HG02870 (cell line): Measurements from ENCODE around the gene GATA5.
"Not testable (repeated sequence)": the region's sequence is repeated elsewhere in the genome, so short reads cannot be mapped to it uniquely, and the experiment has no call there.

Experiments
- ATAC-seq: cut with Tn5 transposase; IDR thresholded peaks from one replicate; pipeline ENCODE4 v1.9.1; 2021; ENCODE audit warnings: mild to moderate bottlenecking, moderate library complexity; ENCODE audit not compliant: unreplicated experiment

Gene GATA5

DNA sequence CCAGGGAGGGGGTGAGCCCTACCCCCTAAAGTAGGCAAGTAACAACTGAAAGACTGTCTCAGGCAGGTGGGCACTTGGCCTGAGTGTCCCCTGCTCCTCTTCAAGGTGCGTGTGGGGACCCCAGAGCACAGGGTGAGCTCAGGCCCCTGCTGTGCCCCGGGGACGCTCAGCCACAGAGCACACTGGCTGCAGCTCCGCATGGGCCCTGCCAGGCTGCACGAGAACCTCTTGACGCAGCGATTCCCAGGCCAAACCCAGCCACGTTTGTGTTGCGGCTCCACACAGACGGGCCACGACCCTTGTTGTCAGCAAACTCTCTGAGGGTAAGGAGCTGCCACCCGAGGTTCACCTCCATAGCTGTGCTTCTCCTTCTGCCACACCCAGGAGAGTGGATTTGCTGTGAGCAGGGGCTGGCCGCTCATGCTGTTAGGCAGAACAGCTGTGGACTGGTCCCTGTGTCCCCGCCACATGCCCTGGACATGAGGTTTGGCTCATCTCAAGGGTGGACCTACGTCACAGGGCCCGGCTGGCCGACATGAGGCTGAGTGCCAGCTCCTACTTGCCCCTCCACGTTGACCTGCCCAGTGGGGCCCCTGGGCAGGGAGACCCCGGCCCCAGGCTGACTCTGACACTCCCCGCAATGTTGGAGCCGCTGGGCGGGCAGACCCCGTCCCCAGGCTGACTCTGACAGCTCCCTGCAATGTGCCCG lies 29.7 kb upstream of the GATA5 start:
- ATAC-seq = no peak

DNA sequence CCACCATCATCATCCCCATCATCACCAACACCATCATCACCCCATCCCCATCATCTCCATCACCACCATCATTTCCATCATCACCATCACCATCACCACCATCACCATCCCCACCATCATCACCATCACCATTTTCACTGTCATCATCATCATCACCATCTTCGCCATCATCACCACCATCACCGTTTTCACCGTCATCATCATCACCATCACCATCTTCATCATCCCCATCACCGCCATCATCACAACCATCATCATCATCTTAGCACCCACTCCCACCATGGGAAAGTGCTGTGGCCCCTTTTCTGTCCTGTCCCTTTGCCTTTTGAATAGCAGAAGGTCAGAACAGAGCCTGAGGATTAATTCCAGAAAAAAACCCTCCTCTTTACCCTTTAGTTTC lies 28.5 kb upstream of the GATA5 start:
- no peak for ATAC-seq

DNA sequence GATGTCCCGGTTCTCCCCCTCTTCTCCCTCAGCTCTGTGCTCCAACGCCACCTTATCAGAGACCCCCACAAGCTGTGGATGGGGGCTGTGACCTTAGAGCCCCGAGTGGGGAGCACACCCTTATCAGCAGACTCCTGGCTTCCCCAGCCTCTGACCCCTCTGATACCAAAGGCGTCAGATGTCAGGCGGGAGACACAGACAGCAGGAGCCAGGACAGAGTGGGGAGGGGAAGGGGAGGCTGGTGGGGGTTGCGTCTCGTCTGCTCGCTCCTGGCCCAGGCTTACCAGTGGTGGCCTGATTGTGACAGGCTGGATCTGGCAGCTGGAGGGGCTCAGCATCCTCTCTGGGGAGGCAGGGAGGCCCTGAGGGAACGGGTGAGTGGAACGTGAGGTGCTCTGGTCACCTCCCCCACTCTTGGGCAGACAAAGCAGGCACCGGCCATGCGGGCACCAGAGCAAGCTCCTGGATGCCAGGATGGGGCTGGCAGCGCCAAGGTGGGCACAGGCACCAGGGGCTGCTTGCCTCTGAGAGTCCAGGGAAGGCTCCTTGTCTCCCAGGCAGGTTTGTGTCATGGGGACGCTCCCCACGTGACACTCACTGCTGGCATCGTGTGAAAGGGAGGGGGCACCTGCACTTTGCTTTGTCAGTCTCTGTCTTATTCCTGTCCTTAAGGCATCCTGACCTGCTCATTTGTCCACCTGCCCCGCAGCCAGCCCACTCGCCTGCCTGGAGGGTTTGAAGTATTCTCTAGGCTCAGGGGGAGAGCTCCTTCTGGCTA lies 27.8 kb upstream of the GATA5 start:
- ATAC-seq = no peak

DNA sequence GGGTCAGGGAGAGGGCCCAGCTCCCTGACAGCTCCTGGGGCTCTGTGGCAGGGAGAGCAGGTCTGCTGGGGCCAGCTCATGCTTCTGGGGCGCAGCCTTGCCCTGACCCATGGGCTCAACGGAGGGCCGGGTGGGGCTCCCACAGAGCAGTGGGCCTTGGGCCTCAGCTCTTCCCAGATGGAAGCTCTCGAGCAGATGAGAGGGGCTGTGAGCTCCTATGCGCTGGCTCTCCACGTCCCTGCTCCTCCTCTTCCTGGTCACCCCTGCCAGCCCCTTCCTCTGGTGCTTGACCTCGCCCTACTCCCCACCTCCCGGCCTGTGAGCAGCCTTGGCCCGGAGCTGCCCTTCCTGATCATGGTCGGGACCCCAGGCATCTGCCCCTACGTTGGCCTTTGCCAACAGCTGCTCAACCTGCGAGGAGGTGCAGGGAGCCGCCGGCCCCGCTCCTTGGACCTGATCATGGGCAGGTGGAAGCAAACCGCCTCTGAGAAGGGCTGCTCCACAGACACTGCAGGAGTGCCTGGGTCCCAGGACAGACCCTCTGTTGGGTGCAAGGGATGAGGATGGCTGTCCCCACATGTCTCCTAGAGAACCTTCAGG lies 26.8 kb upstream of the GATA5 start:
- ATAC-seq = no peak

DNA sequence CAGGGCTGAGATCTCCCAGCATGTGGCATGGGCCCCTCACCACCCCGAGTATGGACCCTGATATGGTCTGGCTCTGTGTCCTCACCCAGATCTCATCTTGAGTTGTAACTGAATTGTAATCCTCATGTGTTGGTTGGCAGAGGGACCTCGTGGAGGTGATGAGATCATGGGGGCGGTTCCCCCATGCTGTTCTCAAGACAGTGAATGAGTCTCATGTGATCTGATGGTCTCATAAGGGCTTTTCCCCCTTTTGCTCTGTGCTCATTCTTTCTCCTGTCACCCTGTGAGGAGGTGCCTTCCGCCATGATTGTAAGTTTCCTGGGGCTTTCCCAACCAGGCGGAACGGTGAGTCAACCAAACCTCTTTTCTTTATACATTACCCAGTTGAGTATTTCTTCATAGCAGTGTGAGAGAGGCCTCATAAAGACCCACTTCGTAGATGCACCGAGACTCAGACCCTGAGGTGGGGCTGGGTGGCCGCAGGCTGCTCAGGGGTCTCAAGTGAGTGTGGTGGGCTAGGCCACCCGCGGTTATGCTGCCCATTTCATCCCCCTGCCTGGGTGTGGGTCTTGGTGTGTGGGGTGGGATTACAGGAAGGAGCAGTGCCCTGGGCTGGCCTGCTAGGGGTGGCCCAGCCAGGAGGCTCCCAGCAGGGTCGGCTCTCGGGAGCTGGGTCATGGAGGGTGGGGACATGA lies 26.2 kb upstream of the GATA5 start:
- ATAC-seq = peak; percentile 66

DNA sequence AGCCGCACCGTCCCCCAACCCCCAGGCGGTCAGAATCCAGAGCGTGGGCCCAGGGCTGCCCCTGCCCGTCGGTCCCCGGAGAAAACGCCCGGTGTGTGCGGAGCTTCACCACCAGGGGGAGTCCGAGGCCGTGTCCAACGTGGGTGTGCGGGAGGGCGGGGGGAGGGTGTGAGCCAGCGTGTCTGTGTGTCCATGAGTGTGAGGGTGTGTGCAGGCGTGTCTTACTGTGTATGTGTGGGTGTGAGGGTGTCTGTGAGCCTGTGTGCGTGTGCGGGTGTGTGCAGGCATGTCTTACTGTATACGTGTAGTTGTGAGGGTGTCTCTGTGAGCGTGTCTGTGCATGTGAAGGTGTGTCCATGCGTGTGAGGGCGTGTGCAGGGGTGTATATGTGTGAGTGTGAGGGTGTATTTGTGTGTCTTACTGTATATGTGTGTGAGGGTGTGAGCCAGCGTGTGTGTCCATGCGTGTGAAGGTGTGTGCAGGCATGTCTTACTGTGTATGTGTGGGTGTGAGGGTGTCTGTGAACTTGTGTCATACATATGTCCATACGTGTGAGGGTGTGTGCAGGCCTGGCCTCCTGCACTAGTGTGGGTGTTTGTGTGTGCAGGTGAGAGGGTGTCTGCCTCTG lies 24.6 kb upstream of the GATA5 start:
- no peak for ATAC-seq

DNA sequence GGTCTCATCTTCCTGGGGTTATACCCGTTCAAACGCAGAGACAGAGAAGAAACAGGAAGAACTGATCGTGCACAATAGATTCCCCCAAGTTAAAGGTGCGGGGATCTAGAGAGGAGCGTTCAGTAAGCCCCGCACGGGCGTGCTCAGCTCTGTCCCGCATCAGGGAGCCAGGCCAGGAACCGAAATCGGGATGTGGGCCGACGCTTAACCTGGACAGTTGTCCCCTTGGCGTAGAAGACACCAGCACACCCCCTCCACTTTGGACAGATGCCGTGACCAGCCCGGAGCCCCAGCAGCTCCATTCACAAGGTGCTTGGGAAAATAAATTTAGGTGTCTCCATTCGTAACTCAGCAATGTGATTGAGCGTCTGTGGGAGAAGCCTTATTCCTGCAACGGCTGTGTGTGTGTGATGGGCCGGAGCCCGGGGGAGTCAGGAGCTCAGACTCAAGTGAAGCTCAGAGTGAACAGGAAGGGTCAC lies 24.0 kb upstream of the GATA5 start:
- no peak for ATAC-seq

DNA sequence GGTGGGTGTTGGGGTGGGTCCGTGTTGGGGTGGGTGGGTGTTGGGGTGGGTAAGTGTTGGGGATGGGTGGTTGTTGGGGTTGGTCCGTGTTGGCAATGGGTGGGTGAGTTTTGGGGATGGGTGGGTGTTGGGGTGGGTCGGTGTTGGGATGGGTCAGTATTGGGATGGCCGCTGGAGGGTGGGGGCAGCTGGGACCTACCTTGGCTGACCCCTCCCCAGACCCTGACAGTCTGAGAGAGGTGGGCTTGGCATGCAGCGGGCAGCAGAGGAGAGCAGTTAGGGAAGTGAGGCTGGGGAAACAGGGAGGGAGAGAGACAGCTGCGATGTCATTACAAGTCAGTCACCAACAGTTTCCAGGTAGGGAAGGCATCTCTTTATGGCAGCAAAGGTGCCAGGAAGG lies 23.1 kb upstream of the GATA5 start:
- no peak for ATAC-seq

DNA sequence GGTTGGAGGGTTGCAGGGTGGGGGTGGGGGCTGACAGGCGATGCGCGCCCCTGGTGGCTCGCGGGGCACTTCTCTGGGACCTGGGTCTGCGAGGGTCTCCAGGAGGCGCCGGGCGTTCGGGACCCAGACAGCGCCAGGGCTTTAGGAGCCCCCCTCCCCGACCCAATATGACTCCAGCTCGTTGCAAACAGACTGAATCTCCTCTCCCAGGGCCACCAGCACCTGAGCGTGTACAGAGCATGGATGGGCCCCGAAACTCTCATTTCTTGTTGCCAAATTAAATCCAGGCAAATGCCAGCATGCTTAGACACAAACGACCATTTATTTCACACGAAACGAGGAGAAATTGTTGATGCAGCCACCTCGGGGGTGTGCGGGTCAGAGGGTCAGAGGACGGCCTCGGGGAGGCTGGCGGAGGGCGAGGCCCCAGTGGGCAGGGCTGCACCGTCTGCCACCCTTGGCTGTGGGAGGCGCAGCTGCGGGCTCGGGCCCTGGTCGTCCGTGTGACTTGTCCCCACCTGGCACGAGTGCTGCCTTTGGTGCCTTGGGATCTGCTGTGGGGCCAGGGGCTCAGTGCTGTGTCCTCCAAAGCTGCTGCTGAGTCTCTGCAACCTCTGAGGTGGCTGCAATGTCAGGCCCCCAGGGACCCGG lies 20.9 kb upstream of the GATA5 start:
- no peak for ATAC-seq

DNA sequence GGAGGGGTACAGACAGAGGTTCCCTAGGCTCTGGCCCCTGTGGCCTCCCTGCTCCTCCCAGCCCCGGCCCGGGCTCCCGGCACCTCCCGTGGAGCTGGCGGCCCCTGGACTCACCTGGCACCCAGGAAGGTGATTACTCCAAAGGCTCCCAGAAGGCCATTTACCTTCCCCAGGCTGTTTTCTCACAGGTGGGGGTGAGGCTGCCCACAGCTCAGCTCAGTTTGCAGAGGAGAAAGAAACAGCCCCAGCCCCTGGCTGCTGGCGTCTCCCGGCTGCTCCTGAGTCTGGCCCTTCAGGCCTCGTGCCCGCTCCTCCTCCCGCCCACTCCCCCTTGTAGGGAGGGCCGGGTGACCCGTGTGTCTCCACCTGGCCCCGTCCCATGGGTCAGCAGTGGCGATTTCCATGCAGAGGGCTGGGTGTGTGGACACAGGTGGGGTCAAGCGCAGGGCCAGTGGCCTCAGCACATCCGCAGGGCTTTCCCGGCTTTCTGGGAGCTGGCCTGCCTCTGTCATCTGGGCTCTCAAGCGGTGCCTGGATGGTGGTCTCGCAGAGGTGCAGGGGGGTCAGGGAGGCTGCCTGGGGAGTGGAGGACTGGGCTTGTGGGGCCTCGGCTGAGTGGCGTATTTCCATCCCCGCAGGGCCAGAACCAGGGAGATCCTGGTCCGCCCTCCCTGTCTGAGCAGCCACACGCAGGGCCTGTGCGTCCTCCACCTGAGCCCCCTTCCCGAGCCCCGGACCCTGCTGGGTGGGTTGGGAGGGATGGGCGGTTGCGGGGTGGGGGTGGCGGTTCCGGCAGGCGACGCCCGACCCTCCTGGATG lies 20.2 kb upstream of the GATA5 start:
- no peak for ATAC-seq

DNA sequence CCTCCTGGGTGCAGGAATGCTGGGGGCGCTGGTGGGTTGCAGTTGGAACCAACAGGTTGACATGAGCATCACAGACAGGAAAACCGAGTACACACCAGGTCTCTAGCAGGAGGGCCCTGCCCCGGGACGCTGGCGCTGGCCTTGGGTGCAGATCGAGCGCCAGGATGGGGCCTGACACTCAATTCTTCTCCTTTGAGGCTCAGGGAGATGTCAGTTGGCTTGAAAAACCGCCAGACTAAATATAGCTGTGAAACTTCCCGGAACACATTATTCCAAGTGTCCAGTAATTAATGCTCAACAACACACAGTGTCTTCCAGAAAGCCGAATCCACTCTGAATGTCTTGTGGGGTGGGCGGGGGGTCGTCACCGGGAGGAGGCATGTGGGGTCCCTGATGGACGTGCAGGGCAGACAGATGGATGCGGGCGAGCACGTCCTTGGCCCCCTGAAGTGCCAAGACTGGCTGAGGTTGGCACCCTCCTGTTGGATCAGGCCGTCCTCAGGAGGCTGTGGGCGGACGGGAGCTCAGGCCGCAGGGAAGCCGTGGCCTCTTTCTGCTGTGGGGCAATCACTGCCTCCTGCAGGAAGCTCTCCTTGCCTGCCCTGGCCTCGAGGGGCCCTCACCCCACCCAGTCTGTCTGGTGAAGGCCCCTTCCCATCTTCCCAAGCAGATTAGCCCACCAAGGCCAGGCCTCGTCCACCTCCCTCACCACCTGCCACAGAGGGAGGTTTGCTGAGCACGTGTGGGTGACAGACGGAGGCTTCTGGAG lies 19.4 kb upstream of the GATA5 start:
- ATAC-seq = no peak

DNA sequence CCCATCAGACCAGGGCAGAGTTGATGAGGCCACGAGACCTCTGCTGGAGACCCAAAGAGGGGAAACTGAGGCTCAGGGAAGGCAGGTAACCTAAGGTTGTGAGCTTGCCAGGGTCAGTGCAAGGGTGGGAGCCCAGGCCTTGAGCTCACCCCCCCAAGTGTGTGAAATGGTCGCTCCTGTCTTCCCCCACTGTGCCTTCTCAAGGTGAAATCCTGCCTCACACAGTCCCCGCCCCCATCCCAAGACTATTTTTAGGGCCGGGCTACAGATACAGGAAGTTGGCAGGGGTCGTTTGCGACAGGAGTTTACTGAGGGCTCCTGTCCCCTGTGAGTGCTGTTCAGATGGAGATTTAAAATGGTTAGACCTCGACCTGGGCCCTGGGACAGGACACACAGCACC lies 18.7 kb upstream of the GATA5 start:
- ATAC-seq = no peak

DNA sequence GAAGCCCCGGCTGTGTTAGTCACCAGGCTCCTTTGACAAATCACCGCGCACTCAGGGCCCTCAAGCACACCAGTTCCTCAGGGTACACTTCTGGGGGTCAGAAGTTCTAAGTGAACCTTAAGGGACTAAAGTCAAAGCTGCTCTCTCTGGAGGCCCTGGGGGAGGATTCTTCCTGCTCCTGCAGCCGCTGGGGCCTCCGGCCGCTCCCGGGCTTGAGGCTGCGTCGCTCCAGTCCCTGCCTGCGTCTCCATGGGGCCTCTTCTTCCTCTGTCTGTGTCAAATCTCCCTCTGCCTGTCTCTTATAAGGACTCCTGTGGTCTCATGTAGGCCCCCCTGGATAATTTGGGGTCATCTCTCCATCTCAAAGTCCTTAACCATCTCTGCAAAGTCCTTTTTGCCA lies 18.1 kb upstream of the GATA5 start:
- ATAC-seq = no peak

DNA sequence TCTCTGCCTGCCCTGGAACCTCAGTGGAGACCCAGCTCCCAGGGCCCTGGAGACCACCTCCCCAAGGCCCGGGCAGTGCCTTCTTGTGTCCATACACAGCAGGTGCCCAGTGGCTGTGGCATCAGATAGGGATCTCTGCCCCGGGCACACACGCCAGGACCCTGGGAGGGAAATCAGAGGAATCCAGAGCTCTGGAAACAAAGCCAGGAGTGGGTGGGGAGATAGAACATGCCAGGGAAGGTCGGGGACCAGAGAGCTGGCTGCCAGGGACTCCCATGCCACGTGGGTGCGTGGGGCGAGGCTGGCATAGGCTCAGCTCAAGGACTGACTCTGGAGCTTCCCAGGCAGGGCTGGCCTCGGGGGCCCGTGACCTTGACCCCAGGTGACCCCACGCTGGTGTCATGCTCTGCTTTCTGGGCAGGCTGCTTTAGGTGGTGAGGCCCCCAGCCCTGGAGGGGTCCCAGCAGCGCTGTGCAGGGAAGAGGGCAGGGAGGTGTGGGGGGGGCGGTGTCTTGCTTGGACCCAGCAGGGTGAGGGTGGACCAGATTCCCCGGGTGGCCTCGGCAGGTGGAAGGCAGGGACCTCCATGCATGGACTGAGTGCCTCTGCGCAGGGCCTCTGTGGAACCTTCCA lies 17.6 kb upstream of the GATA5 start:
- no peak for ATAC-seq

DNA sequence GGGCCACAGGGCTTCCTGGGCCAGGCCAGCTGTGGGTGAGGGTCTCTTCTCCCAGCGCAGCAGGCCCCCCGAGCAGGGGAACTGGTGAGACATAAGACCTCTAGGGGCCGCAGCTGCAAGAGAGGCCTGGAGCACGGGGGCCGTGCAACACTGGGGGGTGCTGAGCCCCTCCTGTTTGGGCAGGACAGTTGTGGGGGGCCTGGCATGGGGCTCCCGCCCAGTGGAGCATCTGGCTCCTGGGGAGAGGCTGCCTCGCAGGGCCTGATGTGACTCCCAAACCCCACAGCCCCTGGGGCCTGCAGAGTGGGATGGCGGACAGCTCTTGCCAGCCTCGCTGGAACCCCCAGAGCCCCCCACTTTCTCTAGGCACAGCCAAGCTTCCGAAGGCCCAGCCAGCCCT lies 16.9 kb upstream of the GATA5 start:
- no peak for ATAC-seq

DNA sequence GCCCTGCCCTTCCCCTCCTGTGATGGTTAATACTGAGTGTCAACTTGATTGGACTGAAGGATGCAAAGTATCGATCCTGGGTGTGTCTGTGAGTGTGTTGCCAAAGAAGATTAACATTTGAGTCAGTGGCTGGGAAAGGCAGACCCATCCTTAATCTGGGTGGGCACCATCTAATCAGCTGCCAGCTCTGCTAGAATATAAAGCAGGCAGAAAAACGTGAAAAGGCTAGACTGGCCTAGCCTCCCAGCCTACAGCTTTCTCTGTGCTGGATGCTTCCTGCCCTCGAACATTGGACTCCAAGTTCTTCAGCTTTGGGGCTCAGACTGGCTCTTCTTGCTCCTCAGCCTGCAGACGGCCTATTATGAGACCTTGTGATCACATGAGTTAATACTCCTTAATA lies 15.0 kb upstream of the GATA5 start:
- ATAC-seq = not testable (repeated sequence)

DNA sequence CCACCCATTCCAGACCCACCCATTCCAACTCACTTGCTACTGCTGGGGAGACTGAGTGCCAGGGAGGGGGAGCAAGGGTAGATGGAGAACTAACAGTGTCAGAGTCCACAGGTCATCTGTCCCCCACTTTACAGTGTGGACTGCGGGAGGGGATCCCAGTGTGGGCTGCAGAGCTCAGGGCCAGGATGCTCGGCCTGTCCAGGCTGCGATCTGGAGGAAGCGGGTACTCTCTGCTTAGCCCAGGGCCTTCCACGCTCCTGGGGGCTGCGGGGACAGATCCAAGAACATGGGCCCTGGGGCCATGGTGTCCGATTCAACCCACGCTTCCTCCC lies 14.1 kb upstream of the GATA5 start:
- no peak for ATAC-seq

DNA sequence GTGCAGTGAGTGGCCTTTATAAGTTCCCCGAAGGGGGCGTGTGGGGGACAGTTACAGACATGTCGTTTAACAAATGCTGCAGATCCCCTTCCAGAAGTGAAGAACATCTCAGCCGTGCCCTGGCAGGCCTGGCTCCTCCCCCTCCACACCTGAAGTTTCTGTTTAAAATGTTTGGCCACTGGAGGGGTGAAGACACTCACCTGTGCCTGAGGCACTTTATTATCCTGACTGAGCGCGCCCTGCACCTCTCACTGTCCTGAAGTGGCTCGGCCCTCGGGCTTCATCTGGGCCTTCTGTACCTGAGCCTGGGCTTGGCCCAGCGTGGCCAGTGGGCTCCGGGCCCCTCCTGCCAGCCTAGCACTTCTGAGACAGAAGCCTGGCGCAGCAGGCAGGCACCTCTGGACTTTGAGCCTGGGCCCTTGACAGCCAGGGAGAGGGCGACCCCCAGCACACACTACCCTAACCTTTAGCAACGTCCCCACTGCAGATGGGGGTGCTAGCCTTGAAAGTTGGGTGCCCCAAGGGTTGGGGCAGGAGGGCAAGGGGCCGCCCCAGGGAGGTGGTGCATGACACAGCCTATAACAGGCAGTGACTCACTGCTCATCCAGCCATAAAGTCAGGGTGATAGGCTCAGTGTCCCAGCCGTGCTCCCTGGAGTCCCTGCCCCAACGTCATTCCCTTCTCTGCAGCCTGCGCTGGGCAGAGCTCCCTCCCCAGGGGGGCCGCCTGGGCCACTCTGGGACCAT lies 13.6 kb upstream of the GATA5 start:
- no peak for ATAC-seq
